T-helper 9 cell (primary cell): Measurements from ENCODE around the gene EML6.

ENCODE experiments used
- DNase-seq: peaks from one replicate; pipeline ENCODE4 v3.0.0-alpha.2; 2020

The EML6 gene

GRCh38 chr2:54760310-54760709 lies 36.8 kb downstream of the EML6 start:
- DNase-seq: no peak

- no peak for DNase-seq
Observed at GRCh38 chr2:54763636-54764291, 40.3 kb downstream of the EML6 start.

- no peak for DNase-seq
Observed at GRCh38 chr2:54767921-54768320, 44.5 kb downstream of the EML6 start.

GRCh38 chr2:54768772-54769428 lies 45.4 kb downstream of the EML6 start:
- no peak for DNase-seq

- DNase-seq: no peak
Observed at GRCh38 chr2:54770211-54770610, 46.7 kb downstream of the EML6 start.

GRCh38 chr2:54770676-54771075 lies 47.2 kb downstream of the EML6 start:
- no peak for DNase-seq

GRCh38 chr2:54771166-54771885 lies 47.9 kb downstream of the EML6 start:
- DNase-seq: no peak

GRCh38 chr2:54772110-54772509 lies 48.6 kb downstream of the EML6 start:
- DNase-seq: no peak

- no peak for DNase-seq
Observed at GRCh38 chr2:54772531-54772930, 49.1 kb downstream of the EML6 start.

GRCh38 chr2:54773233-54773632 lies 49.8 kb downstream of the EML6 start:
- no peak for DNase-seq

GRCh38 chr2:54773838-54774237 lies 50.4 kb downstream of the EML6 start:
- no peak for DNase-seq

GRCh38 chr2:54775710-54776109 lies 52.2 kb downstream of the EML6 start:
- DNase-seq: no peak

GRCh38 chr2:54776494-54776893 lies 53.0 kb downstream of the EML6 start:
- DNase-seq: no peak

GRCh38 chr2:54783349-54783748 lies 59.9 kb downstream of the EML6 start:
- DNase-seq: no peak

- no peak for DNase-seq
Observed at GRCh38 chr2:54787270-54787669, 63.8 kb downstream of the EML6 start.

GRCh38 chr2:54787755-54788366 lies 64.4 kb downstream of the EML6 start:
- no peak for DNase-seq

GRCh38 chr2:54789878-54790277 lies 66.4 kb downstream of the EML6 start:
- no peak for DNase-seq

- no peak for DNase-seq
Observed at GRCh38 chr2:54791831-54792230, 68.4 kb downstream of the EML6 start.

GRCh38 chr2:54797307-54797706 lies 73.8 kb downstream of the EML6 start:
- DNase-seq: no peak

- no peak for DNase-seq
Observed at GRCh38 chr2:54801352-54801751, 77.9 kb downstream of the EML6 start.

- no peak for DNase-seq
Observed at GRCh38 chr2:54803783-54804751, 80.6 kb downstream of the EML6 start.

GRCh38 chr2:54805255-54805654 lies 81.8 kb downstream of the EML6 start:
- no peak for DNase-seq
